T1000 (cell line): ENCODE data around the gene TMEM204.

Experiments used
- DNase-seq: peaks from one replicate; lab custom pipeline; 2025; ENCODE audit warnings: mixed read lengths; lab: John Stamatoyannopoulos, UW

Gene TMEM204

DNA sequence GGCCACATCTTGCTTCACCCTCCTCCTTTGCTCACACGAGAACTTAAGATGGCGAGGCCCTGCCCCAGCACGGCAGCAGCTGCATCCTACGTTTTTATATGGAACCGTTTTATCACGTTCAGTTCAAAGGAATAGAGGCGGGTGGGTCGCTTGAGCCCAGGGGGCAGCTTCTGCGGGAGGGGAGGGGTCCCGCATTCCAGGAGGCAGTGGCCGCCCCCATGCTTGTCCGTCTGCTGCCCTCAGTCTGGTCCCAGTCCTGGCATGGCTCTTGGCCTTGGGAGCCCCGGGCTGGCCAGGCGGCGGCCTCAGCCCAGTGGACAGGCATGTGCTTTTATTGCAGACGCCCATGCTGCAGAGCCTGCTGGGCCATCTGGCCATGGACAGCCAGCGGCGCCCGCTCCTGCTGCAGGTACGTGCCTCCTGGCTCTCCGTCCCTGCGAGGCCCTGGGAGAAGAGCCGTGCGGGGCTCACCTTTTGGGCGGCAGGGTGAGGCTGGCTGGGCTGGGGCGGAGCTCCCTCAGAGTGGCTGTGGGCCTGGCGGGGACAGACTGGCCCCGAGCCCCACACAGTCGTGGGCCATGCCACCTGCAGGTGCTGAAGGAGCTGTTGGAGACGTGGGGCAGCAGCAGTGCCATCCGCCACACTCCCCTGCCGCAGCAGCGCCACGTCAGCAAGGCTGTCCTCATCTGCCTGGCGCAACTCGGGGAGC, 33.6 kb upstream of the TMEM204 start:
- no peak for DNase-seq

GRCh38 chr16:1500465-1501150, 32.9 kb upstream of the TMEM204 start:
- no peak for DNase-seq

GRCh38 chr16:1501630-1502029, 31.8 kb upstream of the TMEM204 start:
- no peak for DNase-seq

DNA sequence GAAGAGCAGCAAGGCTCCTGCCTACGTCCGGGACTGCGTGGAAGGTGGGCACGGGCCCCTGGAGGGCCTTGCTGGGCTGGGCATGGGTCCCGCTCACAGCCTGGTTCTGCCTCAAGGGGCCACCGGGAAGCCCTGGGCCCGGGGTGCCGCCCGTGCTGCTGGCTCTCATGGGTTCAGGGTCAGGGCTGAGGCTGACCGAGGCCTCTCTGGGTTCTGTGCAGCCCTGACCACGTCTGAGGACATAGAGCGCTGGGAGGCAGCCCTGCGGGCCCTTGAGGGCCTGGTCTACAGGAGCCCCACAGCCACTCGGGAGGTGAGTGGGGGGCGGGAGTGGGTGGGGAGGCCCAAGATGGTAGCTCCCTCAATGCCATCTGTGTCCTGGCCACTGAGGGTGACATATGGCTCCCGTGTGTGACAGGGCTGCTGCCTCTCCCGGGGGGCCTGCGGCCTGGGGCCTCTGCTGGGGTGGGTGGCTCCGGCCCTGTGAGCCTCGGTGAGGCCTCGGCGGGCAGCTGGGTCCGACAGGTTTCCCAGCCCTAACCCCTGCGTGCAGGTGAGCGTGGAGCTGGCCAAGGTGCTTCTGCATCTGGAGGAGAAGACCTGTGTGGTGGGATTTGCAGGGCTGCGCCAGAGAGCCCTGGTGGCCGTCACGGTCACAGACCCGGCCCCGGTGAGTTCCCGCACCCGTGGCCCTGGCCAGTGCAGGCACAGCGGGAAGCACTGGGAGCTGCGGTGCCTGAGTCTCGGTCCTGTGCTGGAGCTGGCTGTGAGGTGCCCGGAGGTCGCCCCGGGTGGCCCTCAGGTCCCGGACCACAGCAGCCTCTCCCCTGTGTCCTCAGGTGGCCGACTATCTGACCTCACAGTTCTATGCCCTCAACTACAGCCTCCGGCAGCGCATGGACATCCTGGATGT, 31.1 kb upstream of the TMEM204 start:
- no peak for DNase-seq

GRCh38 chr16:1503110-1503955, 30.1 kb upstream of the TMEM204 start:
- DNase-seq = no peak

- DNase-seq = no peak
These were observed 28.2 kb upstream of the TMEM204 start for GRCh38 chr16:1505073-1505844.

- no peak for DNase-seq
These were observed 27.6 kb upstream of the TMEM204 start for GRCh38 chr16:1505912-1506311.

DNA sequence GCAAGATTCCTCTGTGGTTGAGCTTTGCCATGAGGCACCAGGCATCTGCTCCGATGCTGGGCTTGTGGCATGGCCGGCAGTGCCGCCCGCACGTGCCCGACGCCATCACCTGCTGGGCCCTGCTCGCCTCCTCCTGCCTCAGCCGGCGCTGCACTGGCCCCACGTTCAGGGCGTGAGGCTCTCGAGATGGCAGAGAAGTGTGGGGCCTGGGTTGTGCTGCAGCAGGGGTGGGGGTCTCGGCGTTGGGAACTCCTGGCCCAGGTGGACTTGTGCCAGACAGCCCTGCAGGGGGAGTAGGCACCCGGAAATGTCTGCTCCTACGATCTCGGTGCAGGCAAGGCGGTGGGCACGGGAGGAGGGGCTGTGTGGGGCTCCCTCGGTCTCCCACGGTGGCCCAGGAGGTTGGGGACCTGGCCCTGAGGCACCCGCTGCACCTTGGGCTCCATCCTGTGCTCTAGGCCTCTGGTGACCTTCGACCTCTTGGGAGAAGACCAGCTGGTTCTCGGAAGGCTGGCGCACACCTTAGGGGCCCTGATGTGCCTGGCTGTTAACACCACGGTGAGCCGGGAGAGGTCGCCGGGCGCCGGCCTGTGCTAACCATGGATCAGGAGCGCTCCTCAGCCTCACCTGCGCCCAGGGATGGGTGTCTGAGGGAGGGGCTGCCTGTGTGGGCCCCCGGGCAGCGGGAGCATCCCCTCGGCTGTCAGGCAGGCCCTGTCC, 26.8 kb upstream of the TMEM204 start:
- DNase-seq = no peak

DNA sequence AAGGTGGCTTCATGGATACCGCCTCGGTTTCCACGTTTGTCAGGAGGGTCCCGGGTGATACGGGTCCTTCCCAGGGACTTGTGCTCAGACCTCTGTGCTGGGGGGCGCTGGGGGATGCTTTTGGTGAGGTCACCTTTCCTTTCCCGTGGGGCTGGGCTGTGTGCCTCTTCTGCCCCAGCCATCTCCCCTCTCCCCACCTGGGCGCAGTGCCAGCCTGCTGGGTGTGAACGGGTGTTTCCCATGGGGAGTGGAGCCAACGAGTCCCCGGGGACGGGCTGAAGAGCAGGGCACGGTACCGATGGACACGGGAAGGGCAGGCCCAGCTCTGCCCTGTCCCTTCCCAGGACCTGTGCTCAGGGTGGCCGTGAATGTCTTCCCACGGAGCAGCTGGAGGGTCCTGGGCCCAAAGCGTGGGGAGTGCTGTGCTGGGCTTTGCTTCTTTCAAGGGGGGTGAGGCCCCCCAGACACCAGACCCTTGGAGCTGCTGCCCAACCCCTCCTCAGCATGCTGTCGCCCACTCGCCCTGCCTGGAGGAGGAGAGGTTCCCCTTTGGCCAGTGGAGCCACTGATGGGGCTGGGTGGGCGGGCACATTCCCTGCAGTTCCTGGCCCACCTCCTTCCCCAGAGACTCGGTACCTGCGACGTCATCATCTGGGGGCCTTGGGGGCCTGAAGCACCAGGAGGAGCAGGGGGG, 24.8 kb upstream of the TMEM204 start:
- DNase-seq = no peak

- DNase-seq = no peak
These were observed 23.9 kb upstream of the TMEM204 start for GRCh38 chr16:1509307-1510221.

DNA sequence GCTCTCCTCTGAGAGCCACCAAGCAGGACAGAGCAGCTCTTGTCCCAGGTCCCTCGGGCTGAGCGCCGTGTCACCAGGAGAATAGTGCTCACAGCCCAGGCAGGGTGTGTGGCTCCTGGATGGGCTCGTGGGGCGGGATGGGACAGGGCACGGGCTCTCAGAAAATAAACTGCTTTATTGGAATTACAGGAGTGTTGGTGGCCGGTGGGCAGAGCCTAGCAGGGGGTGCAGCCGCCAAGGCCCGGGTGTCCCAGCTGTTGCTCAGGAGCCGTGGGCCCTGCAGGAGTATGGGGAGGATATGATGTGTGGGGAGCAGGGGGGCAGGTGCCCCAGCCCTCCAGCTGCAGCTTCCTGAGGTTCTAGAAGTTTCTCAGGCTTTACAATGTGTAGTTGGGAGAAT, 23.2 kb upstream of the TMEM204 start:
- DNase-seq = no peak

GRCh38 chr16:1510941-1511351, 22.5 kb upstream of the TMEM204 start:
- no peak for DNase-seq

DNA sequence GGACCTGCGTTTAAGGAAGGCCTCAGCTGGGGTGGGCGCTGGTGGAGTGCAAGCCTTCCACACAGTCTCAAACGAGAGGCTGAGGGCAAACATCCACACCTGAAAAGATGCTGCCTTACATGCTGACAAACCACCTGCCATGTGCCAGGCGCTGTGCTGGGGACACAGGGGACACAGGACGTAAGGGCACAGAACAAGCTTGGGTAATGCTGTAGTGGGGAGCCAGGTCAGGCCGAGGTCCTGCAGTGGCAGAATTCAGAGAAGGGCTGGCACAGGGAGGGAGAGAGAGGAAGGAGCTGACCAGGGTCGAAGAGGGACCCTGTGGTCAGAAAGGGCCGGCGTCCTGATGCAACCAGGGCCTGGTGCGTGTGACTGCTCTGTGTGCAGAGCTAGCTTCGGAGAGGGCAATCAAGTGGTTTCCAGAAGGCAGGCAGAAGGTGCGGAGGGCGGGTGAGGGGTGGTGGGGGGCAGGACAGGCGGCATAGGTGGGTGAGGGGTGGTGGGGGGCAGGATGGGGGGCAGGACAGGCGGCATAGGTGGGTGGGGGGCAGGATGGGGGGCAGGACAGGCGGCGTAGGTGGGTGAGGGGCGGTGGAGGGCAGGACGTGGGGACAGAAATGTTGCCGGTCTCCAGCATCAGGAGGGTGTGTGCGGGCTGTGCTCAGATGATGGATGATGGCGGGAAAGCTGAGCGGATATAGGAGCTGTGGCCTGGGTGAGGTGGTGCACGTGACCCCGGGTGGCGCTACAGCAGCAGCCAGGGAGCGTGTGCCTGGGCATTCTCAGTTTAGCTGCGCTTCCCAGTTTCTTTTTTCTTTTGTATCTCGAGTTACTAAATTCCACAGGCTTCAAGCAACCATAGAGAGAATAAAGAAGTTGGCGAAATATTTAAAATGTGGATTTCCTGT, 21.6 kb upstream of the TMEM204 start:
- no peak for DNase-seq

- no peak for DNase-seq
These were observed 20.7 kb upstream of the TMEM204 start for GRCh38 chr16:1512774-1513173.

GRCh38 chr16:1514507-1514906, 19.0 kb upstream of the TMEM204 start:
- no peak for DNase-seq

DNA sequence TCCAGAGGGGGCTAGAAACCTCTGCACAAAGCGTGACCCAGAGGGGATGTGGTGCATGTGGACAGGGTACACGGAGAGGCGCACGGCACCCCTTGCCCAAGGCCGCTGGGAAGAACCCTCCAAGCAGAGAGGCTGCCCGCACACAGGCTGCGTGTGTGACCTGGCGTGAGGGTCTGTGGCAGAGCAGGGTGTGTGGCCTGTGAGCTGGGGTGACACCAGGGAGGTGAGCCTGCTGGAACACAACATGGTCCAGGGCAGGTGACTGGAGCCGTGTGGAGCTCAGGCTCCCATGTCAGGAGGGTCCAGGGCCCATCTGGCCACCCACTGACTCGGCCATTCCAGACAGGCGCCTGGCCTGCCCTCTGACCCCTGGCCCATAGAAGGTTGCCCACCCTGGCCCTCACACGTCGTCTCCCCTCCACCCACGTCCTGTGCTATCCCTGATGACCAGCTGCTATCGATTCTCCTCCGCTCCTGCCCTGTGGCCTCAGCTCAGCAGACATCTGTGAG, 14.8 kb upstream of the TMEM204 start:
- no peak for DNase-seq

DNA sequence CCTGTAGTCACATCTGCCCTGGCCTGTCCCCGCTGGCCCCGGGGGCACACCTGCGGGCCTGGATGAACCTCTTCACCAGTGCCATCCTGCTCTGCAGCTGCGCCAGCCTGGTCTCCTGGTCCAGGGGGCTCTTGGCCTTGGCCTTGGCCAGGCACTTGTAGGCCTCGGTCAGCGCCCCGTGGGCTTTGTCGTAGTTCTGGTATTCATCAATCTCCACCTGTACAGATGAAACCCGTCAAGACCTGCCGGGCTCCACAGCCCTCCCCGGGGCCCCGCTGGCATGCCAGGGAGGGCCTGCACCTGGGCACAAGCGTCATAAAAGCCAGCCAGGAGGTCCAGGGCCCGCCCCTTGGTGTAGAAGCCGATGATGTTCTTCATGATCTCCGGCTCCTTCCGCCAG, 13.6 kb upstream of the TMEM204 start:
- no peak for DNase-seq
